Upper lobe of left lung (tissue), 6 donors: Measurements from ENCODE around the gene LCK. TPM values are rescaled to one million over a fixed set of nuclear protein-coding genes. Genes with fewer than 3 reads are reported as not detected.

Experiments used
- ATAC-seq, 2 donors: fragments of 200-7000 bp; cut with Tn5 transposase; one replicate each; pipeline ENCODE4 v1.9.1; 2022; ENCODE audit warnings: mild to moderate bottlenecking in 2 of 2, moderate library complexity in 2 of 2; ENCODE audit not compliant: low FRiP score in 2 of 2
- DNase-seq, 2 donors: peaks; one replicate each; pipeline ENCODE4 v3.0.0-alpha.2; 2019 to 2020
- H3K27ac ChIP-seq, 4 donors: fragments of 200-600 bp; sonication (generic); one replicate each; pipeline ENCODE4 v1.5.1; 2016 to 2019
- H3K27me3 ChIP-seq, 4 donors: fragments of 200-600 bp; sonication (generic); one replicate each; pipeline ENCODE4 v1.5.1; 2017 to 2019
- H3K36me3 ChIP-seq, 4 donors: fragments of 200-600 bp; sonication (generic); one replicate each; pipeline ENCODE4 v1.5.1; 2016 to 2019
- H3K4me1 ChIP-seq, 4 donors: fragments of 200-600 bp; sonication (generic); one replicate each; pipeline ENCODE4 v1.5.1; 2018 to 2019
- H3K4me3 ChIP-seq, 4 donors: fragments of 200-600 bp; sonication (generic); one replicate each; pipeline ENCODE4 v1.5.1; 2017 to 2019; ENCODE audit warnings: mild to moderate bottlenecking in 2 of 4, moderate library complexity in 1 of 4
- H3K9me3 ChIP-seq, 4 donors: fragments of 200-600 bp; sonication (generic); one replicate each; pipeline ENCODE4 v1.5.1; 2018 to 2019
- CTCF ChIP-seq, 6 experiments: fragments of 450-650 bp in 4 of 6; fragments of 200-600 bp in 2 of 6; sonication (generic) in 2 of 6; IDR thresholded peaks; one replicate each; pipeline ENCODE4 v1.5.1; 2016 to 2019; ENCODE audit warnings: antibody characterized with exemption in 6 of 6
- EP300 ChIP-seq, 4 donors: sonication (generic); formaldehyde crosslinking; IDR thresholded peaks; one replicate each; pipeline ENCODE4 v1.5.1; 2017; ENCODE audit warnings: antibody characterized with exemption in 4 of 4, control low read depth in 2 of 4
- POLR2A ChIP-seq, 4 donors: fragments of 450-650 bp; IDR thresholded peaks; one replicate each; pipeline ENCODE4 v1.5.1; 2016 to 2017; ENCODE audit warnings: antibody characterized with exemption in 4 of 4, mild to moderate bottlenecking in 2 of 4
- POLR2AphosphoS5 ChIP-seq, 2 donors: sonication (generic); formaldehyde crosslinking; IDR thresholded peaks; one replicate each; pipeline ENCODE4 v1.5.1; 2017; ENCODE audit warnings: antibody characterized with exemption in 2 of 2
- WGBS, 2 donors: methylation state at CpG; one replicate each; pipeline ENCODE4 v1.1.5; 2017 to 2018; 5-methylcytosine and 5-hydroxymethylcytosine counted together
- total RNA-seq, 6 donors: library from RNA; depleted of rRNA in 4 of 6; stranded (reverse); fragments of >200 nt in 4 of 6; gene quantifications; one replicate each; pipeline versions ENCODE4 v1.1.0 to v1.2.1, GENCODE V29; 2016 to 2021
- donor health status: DM: no; HTN: no; CAD: no; lungs with moderate emphysema.
- donor health status: DM: no; HTN: yes; CAD: no; lungs with severe emphysema.

The LCK gene
- total RNA-seq, 6 donors from 2014 or later = 5.1 to 25.1 (median 7.7) TPM

GRCh38 chr1:32263744-32264143 is 12.7 kb downstream of the LCK start:
- H3K4me3 ChIP-seq = no peak overlapping the region
- DNase-seq = no peak
- no peaks in the 10 kb centered on the region for H3K9me3 ChIP-seq
- ATAC-seq = no peak
- no peak overlapping the region for H3K27ac ChIP-seq
- H3K27me3 ChIP-seq = no peaks in the 10 kb centered on the region
- 73 to 95% methylated on average over 4 of the region's 4 CpGs for WGBS, 2 donors
- no peaks in the 10 kb centered on the region for H3K36me3 ChIP-seq
- no peak for TF ChIP-seq POLR2AphosphoS5 (IDR thresholded peaks at IDR 0.05)
- no peak for TF ChIP-seq CTCF (IDR thresholded peaks at IDR 0.05)
- TF ChIP-seq POLR2A (IDR thresholded peaks at IDR 0.05) = no peak
- TF ChIP-seq EP300 (IDR thresholded peaks at IDR 0.05) = no peak
- H3K4me1 ChIP-seq = peaks cover 0 to 4% (median 0%) of the 10 kb centered on the region in 4 donors

- DNase-seq (no peak), ATAC-seq (no peak)
- H3K27ac ChIP-seq = no peak overlapping the region
- WGBS, 2 donors = 95 to 98% methylated on average over 9 of the region's 9 CpGs
- no peaks in the 10 kb centered on the region for H3K36me3 ChIP-seq
- TF ChIP-seq POLR2AphosphoS5 (IDR thresholded peaks at IDR 0.05) = no peak
- no peak for TF ChIP-seq CTCF (IDR thresholded peaks at IDR 0.05)
- no peak for TF ChIP-seq POLR2A (IDR thresholded peaks at IDR 0.05)
- TF ChIP-seq EP300 (IDR thresholded peaks at IDR 0.05) = no peak
- H3K27me3 ChIP-seq = no peaks in the 10 kb centered on the region
- H3K9me3 ChIP-seq = no peaks in the 10 kb centered on the region
- H3K4me3 ChIP-seq = no peak overlapping the region
- H3K4me1 ChIP-seq = peaks cover 0 to 4% (median 0%) of the 10 kb centered on the region in 4 donors
Measured at GRCh38 chr1:32265846-32266245, 14.8 kb downstream of the LCK start.

GRCh38 chr1:32266921-32267591 is 16.0 kb downstream of the LCK start:
- H3K4me1 ChIP-seq = peaks cover 0 to 4% (median 0%) of the 10 kb centered on the region in 4 donors
- H3K9me3 ChIP-seq = no peaks in the 10 kb centered on the region
- DNase-seq (no peak), ATAC-seq (no peak)
- H3K36me3 ChIP-seq = no peaks in the 10 kb centered on the region
- TF ChIP-seq POLR2AphosphoS5 (IDR thresholded peaks at IDR 0.05) (no peak), CTCF (IDR thresholded peaks at IDR 0.05) (no peak), POLR2A (IDR thresholded peaks at IDR 0.05) (no peak), EP300 (IDR thresholded peaks at IDR 0.05) (no peak)
- H3K27ac ChIP-seq = no peak overlapping the region
- 54 to 61% methylated on average over 7 of the region's 7 CpGs for WGBS, 2 donors
- no peak overlapping the region for H3K4me3 ChIP-seq
- H3K27me3 ChIP-seq = no peaks in the 10 kb centered on the region

- Histone ChIP-seq H3K4me3 (no peak overlapping the region), H3K27ac (no peak overlapping the region), H3K4me1 (peaks cover 0 to 4% (median 0%) of the 10 kb centered on the region in 4 donors), H3K27me3 (peaks cover 0 to 1% (median 0%) of the 10 kb centered on the region in 4 donors), H3K36me3 (no peaks in the 10 kb centered on the region), H3K9me3 (no peaks in the 10 kb centered on the region)
- TF ChIP-seq POLR2AphosphoS5 (IDR thresholded peaks at IDR 0.05) (no peak), CTCF (IDR thresholded peaks at IDR 0.05) (no peak), POLR2A (IDR thresholded peaks at IDR 0.05) (no peak), EP300 (IDR thresholded peaks at IDR 0.05) (no peak)
- DNase-seq (no peak), ATAC-seq (no peak)
Measured at GRCh38 chr1:32269744-32270143, 18.7 kb downstream of the LCK start.
